Measurements from ENCODE around the gene SNN.
A peak's percentile ranks its signal among the peaks of the same experiment; 100 is the strongest.

SNN gene

DNA sequence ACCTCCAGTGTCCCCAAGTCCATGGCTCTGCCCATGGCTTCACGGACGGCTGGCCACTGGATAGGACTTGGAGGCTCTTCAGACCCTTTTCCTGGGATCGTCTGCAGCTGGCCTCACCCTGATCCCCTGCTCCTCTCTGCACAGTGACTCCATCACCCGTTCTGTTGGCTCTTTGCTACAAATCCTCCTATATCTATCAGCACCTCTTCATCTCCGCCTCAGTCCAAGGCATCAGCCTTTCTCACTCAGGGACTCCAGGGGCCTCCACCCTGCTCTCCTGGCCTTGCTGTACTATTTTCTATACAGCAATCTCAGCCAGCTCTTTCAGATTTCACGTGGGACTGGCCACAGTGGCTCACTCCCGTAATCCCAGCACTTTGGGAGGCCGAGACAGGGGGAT is 10.7 kb upstream of the SNN start:
- DNase-seq (ENCODE audit: insufficient read length) (no peak), FAIRE-seq (no peak)
- TF ChIP-seq POLR2AphosphoS5 (IDR thresholded peaks at IDR 0.05; ENCODE audit: low read depth, low read length) (no peak), POLR2A (IDR thresholded peaks at IDR 0.05; ENCODE audit: low read depth, low read length) (no peak), TAF1 (IDR thresholded peaks at IDR 0.05; ENCODE audit: borderline replicate concordance, low read depth, low read length) (no peak)

DNA sequence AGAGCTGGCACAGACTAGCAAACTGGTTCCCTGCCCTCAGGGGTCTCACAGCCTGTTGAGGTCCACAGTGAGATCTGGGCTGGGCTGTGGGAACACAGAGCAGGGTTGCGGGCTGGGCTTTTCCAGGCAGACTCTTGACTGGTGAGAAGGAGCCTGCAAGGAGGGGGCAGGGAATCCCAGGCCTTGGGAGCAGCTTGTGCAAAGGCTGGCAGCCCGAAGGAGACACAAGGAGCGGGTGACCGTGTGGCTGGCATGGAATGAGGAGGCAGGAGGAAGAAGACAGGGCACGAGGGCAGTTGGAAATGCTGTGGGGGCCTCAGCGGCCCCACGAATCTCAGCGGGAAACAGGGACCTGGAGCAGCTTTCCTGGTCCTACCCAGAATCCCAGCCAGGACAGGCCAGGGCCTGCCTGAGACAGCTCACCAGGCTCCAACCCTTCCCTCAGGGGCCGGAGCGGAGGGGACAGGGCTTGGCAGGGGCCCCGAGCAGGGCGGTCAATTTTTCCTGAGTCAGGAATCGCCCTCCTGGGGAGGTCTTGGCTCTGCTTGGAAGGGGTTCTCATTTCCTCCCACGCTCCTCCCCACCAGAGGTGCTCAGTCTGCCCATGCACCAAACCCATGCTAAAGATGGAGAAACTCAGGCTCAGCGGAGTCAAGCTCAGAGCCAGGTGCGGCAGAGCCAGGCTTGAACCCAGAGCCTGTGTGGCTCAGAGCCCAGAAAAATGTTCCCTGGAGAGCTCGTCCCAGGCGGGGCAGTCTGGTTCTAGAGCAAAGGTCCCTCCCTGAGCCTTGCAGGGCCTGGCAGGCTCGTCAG is 9.2 kb upstream of the SNN start:
- FAIRE-seq, result no peak
- DNase-seq (ENCODE audit: insufficient read length), result no peak
- TF ChIP-seq TAF1 (IDR thresholded peaks at IDR 0.05; ENCODE audit: borderline replicate concordance, low read depth, low read length) (no peak), POLR2A (IDR thresholded peaks at IDR 0.05; ENCODE audit: low read depth, low read length) (no peak), POLR2AphosphoS5 (IDR thresholded peaks at IDR 0.05; ENCODE audit: low read depth, low read length) (no peak)

DNA sequence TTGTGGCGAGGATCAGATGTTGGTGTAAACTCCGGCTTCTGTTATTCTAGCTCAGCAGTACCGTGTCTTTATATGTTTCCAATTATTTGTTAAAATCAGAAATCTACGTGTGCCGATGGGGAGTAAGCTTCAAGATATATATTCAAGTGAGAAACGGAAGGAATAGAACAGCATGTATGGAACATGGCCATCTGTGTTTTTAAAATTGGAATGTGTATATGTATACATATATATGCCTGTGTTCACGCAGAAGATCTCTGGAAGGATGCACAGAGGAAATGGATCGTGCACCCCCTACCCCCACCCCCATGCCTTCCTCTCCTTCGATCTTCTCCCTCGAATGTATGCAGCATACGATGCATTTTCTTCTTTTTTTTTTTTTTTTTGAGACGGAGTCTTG is 7.7 kb upstream of the SNN start:
- FAIRE-seq (no peak), DNase-seq (ENCODE audit: insufficient read length) (no peak)
- TF ChIP-seq TAF1 (IDR thresholded peaks at IDR 0.05; ENCODE audit: borderline replicate concordance, low read depth, low read length) (no peak), POLR2A (IDR thresholded peaks at IDR 0.05; ENCODE audit: low read depth, low read length) (no peak), POLR2AphosphoS5 (IDR thresholded peaks at IDR 0.05; ENCODE audit: low read depth, low read length) (no peak)

DNA sequence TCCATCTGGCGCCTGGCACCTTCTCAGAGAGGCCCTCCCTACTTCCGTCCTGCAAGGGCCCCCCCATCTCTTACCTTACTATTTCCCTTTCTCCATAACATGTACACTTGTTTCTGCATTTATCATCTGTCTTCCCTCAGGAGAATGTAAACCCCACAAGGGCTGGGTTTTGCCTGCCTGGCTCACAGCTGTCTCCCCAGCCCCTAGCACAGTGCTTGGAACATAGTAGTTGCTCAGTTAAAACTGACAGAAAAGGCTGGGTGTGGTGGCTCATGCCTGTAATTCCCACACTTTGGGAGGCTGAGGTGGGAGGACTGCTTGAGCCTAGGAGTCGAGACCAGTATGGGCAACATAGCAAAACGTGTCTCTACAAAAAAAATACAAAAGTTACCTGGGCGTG is 5.7 kb upstream of the SNN start:
- DNase-seq (ENCODE audit: insufficient read length) (no peak), FAIRE-seq (no peak)
- TF ChIP-seq POLR2A (IDR thresholded peaks at IDR 0.05; ENCODE audit: low read depth, low read length) (no peak), POLR2AphosphoS5 (IDR thresholded peaks at IDR 0.05; ENCODE audit: low read depth, low read length) (no peak), TAF1 (IDR thresholded peaks at IDR 0.05; ENCODE audit: borderline replicate concordance, low read depth, low read length) (no peak)

DNA sequence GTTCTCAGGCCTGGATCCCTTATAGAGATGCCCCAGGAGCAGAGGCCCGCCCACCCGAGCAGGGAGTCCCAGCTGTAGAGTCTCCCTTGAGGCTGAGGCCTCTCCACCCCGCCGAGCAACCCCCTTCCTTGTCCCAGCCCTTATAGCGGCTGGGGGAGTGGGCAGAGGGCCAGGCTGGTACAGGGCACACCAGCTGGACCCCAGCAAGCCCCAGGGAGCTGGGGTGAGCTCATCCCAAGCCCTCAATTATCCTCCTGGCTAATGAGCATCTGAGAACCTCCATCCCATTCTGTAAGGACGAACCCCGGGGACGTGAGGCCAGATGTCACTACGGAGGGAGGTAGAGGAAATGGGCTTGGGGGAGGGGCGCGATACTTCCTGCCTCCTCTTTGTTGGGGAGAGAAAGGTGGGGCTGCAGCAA is 3.2 kb upstream of the SNN start:
- TF ChIP-seq TAF1 (IDR thresholded peaks at IDR 0.05; ENCODE audit: borderline replicate concordance, low read depth, low read length) (no peak), POLR2AphosphoS5 (IDR thresholded peaks at IDR 0.05; ENCODE audit: low read depth, low read length) (no peak), POLR2A (IDR thresholded peaks at IDR 0.05; ENCODE audit: low read depth, low read length) (no peak)
- DNase-seq (ENCODE audit: insufficient read length) (no peak), FAIRE-seq (no peak)

DNA sequence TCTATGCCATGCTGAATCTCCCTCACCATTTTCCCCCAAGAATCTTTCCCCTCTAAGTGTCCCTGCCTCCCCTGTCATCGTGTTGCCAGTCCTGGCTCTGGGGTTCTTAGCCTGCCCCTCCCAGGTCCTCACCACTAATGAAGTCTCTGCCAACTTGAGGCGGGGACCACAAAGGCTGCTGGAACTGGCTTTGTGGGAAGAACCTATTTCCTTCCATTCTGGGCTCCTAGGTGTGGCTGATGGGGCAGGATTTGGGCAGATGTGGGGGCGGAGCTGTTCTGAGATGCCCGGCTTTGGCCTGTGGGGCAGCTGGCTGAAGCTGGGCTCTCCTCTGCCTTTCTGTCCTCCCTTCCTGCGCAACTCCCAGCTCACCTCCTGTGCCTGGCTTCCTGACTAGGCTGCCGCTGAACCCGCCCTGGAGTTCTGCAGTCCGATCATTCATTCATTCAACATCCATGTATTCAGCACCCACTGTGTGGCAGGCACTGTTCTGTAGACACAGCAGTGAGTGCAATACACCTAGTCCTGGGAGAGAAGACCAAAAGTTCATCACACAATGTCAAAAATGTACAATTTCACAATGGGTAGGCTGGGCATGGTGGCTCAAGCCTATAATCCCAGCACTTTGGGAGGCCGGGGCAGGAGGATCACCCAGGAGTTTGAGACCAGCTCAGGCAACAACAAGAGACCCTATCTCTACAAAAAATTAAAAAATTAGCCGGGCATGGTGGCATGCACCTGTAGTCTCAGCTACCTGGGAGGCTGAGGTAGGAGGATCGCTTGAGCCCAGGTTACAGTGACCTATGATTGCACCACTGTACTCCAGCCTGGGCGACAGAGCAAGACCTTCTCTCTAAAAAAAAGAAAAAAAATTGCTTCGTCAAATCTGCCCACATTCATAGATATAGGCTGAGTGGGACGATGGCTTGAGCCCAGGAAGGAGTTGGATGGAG is 1.9 kb upstream of the SNN start:
- no peak for FAIRE-seq
- DNase-seq (ENCODE audit: insufficient read length), result no peak
- no peak for TF ChIP-seq POLR2A (IDR thresholded peaks at IDR 0.05; ENCODE audit: low read depth, low read length)
- no peak for TF ChIP-seq TAF1 (IDR thresholded peaks at IDR 0.05; ENCODE audit: borderline replicate concordance, low read depth, low read length)
- TF ChIP-seq POLR2AphosphoS5 (IDR thresholded peaks at IDR 0.05; ENCODE audit: low read depth, low read length), result no peak

DNA sequence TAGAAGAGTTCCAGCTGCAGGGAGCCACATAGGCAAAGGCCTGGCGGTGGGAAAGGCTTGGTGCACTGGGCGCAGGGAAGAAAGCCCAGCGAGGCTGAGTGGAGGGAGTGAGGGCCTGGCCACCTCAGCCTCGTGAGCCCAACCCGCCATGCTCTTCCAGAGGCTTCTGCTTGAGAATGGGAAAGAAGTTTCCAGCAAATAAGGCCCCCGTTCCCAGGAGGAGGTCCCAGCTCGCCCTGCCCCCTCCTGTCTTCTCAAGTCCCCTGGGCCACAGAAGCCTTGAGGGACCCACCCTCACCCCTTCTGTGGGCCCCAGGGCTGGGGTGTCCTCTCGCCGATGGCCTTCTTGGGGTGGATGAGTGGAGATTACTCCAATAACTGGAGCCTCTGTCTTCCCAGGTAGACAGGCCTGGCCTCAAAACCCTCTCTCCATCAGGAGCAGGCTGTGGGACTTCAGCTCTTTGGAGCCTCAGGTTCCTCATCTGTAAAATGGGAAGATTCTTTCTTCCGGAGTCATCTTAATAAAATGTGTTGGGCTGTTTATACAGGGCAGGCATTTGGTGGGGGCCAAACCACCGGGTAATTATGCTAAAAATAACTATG is 933 bp upstream of the SNN start:
- no peak for FAIRE-seq
- TF ChIP-seq POLR2AphosphoS5 (IDR thresholded peaks at IDR 0.05; ENCODE audit: low read depth, low read length) (no peak), POLR2A (IDR thresholded peaks at IDR 0.05; ENCODE audit: low read depth, low read length) (no peak), TAF1 (IDR thresholded peaks at IDR 0.05; ENCODE audit: borderline replicate concordance, low read depth, low read length) (no peak)
- DNase-seq (ENCODE audit: insufficient read length), result no peak

DNA sequence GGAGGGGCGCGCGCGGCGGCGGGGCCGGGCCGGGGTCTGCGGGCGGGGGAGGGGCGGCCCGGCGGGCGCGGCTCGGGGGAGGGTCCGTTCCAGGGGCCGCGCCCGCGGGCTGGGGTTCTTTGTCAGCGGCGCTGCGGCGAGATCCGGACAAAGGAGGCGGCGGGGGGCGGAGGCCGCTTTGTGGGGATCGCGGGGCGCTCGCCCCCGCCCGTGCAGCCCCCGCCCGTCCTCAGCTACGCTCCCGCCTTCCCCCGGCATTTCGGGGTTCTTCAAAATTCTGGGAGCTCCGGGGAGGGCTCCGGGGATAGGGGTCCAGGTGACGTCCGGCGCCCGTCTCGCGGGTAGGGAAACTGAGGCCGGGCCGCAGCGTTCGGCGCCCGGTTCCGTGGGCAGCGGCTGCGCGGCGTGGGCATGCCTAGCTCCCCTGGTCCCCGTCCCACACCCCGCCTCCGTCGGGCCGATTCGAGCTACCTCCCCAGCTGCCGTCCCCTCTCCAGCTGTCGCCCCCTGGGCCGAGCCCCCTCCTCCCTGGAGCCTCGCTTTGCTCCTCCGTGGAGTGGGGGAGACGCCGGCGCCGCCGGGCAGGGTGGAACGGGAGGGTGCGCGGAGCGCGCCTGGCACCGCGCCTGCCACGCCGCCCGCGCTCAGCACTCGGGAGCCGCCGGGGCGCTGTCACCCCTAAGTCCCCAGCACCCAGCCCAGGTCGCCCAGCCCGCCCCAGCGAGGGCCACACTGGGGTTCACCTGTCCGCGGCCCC is 546 bp downstream of the SNN start:
- DNase-seq (ENCODE audit: insufficient read length), result no peak
- FAIRE-seq, result no peak
- TF ChIP-seq POLR2AphosphoS5 (IDR thresholded peaks at IDR 0.05; ENCODE audit: low read depth, low read length) (no peak), POLR2A (IDR thresholded peaks at IDR 0.05; ENCODE audit: low read depth, low read length) (no peak), TAF1 (IDR thresholded peaks at IDR 0.05; ENCODE audit: borderline replicate concordance, low read depth, low read length) (no peak)

DNA sequence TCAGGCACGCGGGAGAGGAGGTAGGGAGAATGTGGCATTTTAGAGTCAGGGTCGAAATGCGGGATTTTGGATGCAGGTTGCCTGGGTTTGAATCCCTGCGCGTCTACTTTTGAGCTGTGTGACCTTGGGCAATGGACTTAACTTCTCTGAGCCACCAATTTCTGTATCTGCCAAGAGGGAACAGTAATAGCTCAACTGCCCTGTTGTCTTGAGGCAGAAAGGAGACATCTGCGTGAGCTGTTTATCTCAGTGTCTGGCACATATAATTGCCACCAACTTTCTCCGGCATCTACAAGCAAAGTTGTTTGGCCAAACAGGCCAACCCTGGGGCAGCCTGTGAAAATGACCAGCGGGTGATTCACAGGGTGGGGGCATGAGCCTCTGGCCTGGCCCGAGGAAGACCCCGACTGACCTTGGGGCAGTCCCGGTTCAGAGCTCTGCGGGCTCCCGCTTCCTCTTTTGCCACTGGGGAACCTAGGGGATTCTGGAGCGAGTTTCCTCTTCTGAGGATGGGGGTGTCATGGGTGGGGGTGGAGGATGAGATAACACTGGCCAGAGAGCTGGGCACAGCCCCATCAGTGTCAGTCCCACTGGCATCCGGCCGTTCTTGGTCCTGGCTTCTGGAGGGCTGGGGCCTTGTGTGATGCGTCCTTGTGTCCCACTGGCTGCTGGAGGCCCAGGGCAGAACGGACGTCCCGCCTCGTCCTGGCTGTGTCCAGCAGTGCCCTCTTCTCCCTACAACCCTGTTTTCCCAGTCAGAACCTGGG is 1.3 kb downstream of the SNN start:
- FAIRE-seq, result peak; percentile 57
- DNase-seq (ENCODE audit: insufficient read length), result no peak
- TF ChIP-seq TAF1 (IDR thresholded peaks at IDR 0.05; ENCODE audit: borderline replicate concordance, low read depth, low read length) (0 out of 2 replicates have a peak, but pooled peaks have one; percentile 14), POLR2AphosphoS5 (IDR thresholded peaks at IDR 0.05; ENCODE audit: low read depth, low read length) (peak; percentile 55; the same call in 1 of the 2 replicates), POLR2A (IDR thresholded peaks at IDR 0.05; ENCODE audit: low read depth, low read length) (peak; percentile 57; the same call in 1 of the 2 replicates)

Data from GM12892 (cell line).